Peyer's patch (tissue), 4 donors: ENCODE measurements around the gene ARHGAP12. TPM values are rescaled to one million over a fixed set of nuclear protein-coding genes. Genes with fewer than 3 reads are reported as not detected.

Source experiments
- DNase-seq, 3 donors: peaks; one replicate each; pipeline ENCODE4 v3.0.0-alpha.2; 2017 to 2019
- H3K27ac ChIP-seq, 4 donors: fragments of 200-600 bp; sonication (generic); one replicate each; pipeline ENCODE4 v1.5.1; 2016 to 2019
- H3K27me3 ChIP-seq, 2 donors: fragments of 200-600 bp; sonication (generic); one replicate each; pipeline ENCODE4 v1.5.1; 2019
- H3K36me3 ChIP-seq, 3 donors: fragments of 200-600 bp; sonication (generic); one replicate each; pipeline ENCODE4 v1.5.1; 2016 to 2019
- H3K4me1 ChIP-seq, 4 donors: fragments of 200-600 bp; sonication (generic); one replicate each; pipeline ENCODE4 v1.5.1; 2016 to 2019
- H3K4me3 ChIP-seq, 4 donors: fragments of 200-600 bp; sonication (generic); 1 replicate in 3 of 4; 2 replicates in 1 of 4; pipeline ENCODE4 v1.5.1; 2016 to 2019; ENCODE audit warnings: mild to moderate bottlenecking in 1 of 4
- H3K9me3 ChIP-seq, 4 donors: fragments of 200-600 bp; sonication (generic); one replicate each; pipeline ENCODE4 v1.5.1; 2016 to 2019; ENCODE audit warnings: mild to moderate bottlenecking in 1 of 4
- CTCF ChIP-seq, 6 experiments: fragments of 450-650 bp in 4 of 6; fragments of 200-600 bp in 2 of 6; sonication (generic) in 1 of 6; IDR thresholded peaks; one replicate each; pipeline ENCODE4 v1.5.1; 2017 to 2019; ENCODE audit warnings: antibody characterized with exemption in 6 of 6, mild to moderate bottlenecking in 3 of 6, moderate library complexity in 1 of 6
- POLR2A ChIP-seq, 2 donors: fragments of 450-650 bp; IDR thresholded peaks; one replicate each; pipeline ENCODE4 v1.5.1; 2017; ENCODE audit warnings: antibody characterized with exemption in 2 of 2, mild to moderate bottlenecking in 2 of 2, moderate library complexity in 2 of 2
- total RNA-seq, 4 donors: library from RNA; depleted of rRNA; stranded (reverse); fragments of >200 nt; gene quantifications; one replicate each; pipeline ENCODE4 v1.1.0, GENCODE V29; 2016

The ARHGAP12 gene, protein sequence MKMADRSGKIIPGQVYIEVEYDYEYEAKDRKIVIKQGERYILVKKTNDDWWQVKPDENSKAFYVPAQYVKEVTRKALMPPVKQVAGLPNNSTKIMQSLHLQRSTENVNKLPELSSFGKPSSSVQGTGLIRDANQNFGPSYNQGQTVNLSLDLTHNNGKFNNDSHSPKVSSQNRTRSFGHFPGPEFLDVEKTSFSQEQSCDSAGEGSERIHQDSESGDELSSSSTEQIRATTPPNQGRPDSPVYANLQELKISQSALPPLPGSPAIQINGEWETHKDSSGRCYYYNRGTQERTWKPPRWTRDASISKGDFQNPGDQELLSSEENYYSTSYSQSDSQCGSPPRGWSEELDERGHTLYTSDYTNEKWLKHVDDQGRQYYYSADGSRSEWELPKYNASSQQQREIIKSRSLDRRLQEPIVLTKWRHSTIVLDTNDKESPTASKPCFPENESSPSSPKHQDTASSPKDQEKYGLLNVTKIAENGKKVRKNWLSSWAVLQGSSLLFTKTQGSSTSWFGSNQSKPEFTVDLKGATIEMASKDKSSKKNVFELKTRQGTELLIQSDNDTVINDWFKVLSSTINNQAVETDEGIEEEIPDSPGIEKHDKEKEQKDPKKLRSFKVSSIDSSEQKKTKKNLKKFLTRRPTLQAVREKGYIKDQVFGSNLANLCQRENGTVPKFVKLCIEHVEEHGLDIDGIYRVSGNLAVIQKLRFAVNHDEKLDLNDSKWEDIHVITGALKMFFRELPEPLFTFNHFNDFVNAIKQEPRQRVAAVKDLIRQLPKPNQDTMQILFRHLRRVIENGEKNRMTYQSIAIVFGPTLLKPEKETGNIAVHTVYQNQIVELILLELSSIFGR
- total RNA-seq, result 10 to 100 TPM; 46.7 to 56.9 (median 52.4) TPM

DNA sequence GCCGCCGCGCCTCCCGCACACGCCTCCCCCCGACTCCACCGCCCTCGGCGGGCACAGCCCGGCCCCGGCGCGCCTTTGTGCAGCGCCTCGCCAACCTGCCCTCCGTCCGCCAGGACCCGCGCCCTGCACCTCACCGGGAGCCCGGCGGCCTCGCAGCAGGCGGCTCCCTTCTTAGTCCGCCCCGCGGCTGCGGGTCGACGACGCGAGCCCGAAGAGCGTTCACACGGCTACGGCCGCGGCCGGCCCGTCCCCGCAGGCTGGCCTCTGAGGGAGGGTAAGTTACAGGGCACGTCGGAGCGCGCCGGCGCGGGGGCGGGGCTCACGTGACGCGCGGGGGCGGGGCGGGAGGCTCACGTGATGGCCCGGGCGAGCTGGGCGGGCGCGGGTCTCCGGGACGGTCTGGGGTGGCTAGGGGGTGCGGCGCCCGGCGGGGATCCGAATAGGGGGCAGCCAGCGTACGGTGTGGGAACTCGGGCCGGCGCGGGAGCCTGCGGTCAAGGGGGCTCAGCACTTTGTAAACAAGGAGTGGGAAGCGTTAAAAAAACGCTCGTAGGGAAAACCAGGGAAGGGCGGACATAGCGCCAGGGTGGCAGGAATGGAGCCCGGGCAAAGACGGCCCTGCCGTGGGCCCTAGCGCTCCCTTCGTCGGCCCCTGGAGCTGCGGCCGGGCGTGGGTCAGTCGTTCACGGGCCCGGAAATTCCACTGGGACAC is at the start of gene ARHGAP12:
ARHGAP12 (minus strand) TSS at position 283 of the 712 bp plus-strand sequence. CDS start 19,976 bp downstream, outside the sequence.
- Histone ChIP-seq H3K27me3 (no peaks in the 10 kb centered on the region), H3K27ac (peak within 1 kb of the TSS; percentile 88 to 97 (median 95)), H3K36me3 (no peaks in the 10 kb centered on the region), H3K4me1 (peaks cover 0 to 13% (median 5%) of the 10 kb centered on the region in 4 donors), H3K9me3 (no peaks in the 10 kb centered on the region), H3K4me3 (peak within 1 kb of the TSS; percentile 62 to 98 (median 81))
- peak; percentile 89 to 96 (median 96) for DNase-seq
- TF ChIP-seq POLR2A (IDR thresholded peaks at IDR 0.05), result peak; percentile 97 to 98
- peak in 1 of 6 experiments; percentile 15 for TF ChIP-seq CTCF (IDR thresholded peaks at IDR 0.05)

GRCh38 chr10:31978156-31978483 is 49.5 kb upstream of the ARHGAP12 start:
- Histone ChIP-seq H3K27me3 (no peaks in the 10 kb centered on the region), H3K27ac (no peak overlapping the region), H3K36me3 (no peaks in the 10 kb centered on the region), H3K4me3 (no peak overlapping the region), H3K4me1 (peaks cover 0 to 4% (median 0%) of the 10 kb centered on the region in 4 donors), H3K9me3 (no peaks in the 10 kb centered on the region)
- no peak for TF ChIP-seq POLR2A (IDR thresholded peaks at IDR 0.05)
- no peak for TF ChIP-seq CTCF (IDR thresholded peaks at IDR 0.05)
- no peak for DNase-seq

DNA sequence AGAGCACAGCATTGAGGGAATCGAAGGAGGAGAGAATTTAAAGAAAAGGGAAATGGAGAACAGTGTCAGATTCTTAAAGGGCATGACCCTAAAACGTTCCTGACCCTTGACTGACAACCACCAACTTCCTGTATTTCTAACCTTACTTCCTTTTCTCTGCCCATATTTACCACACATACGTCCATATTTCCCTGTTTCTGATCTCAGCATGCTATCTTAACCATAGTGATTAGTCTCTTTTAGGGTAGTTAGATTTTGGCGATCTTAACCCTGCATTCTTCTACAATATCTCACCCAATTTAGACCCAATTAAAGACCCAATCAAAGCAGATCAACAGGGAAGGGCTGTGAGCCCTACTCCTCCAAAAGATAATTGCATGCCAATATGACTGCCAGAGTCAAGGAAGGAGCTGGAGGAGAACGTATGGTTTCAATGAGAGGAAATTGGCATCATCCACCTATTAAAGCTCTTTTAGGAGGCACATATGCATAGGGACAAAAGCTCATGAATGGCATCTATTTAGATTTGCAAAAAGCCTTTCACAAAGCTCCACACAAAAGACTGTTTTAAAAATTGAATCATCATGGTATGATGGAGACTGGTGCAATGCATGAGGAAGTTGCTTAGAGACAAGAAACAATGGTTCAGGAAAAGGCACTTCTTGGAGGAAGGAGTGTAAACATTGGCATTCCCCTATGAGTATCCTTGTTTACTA is 49.0 kb upstream of the ARHGAP12 start:
- Histone ChIP-seq H3K4me3 (no peak overlapping the region), H3K4me1 (peaks cover 0 to 4% (median 0%) of the 10 kb centered on the region in 4 donors), H3K36me3 (no peaks in the 10 kb centered on the region), H3K27ac (no peak overlapping the region), H3K9me3 (no peaks in the 10 kb centered on the region), H3K27me3 (no peaks in the 10 kb centered on the region)
- DNase-seq, result no peak
- TF ChIP-seq POLR2A (IDR thresholded peaks at IDR 0.05), result no peak
- no peak for TF ChIP-seq CTCF (IDR thresholded peaks at IDR 0.05)

- H3K9me3 ChIP-seq, result no peaks in the 10 kb centered on the region
- no peaks in the 10 kb centered on the region for H3K36me3 ChIP-seq
Measured at GRCh38 chr10:31975157-31975765, 46.6 kb upstream of the ARHGAP12 start.

More at GRCh38 chr10:31975157-31975765, 46.6 kb upstream of the ARHGAP12 start:
- DNase-seq, result no peak
- TF ChIP-seq CTCF (IDR thresholded peaks at IDR 0.05), result no peak
- no peak for TF ChIP-seq POLR2A (IDR thresholded peaks at IDR 0.05)
- Histone ChIP-seq H3K27ac (no peak overlapping the region), H3K27me3 (no peaks in the 10 kb centered on the region), H3K4me3 (no peak overlapping the region), H3K4me1 (peaks cover 0 to 4% (median 0%) of the 10 kb centered on the region in 4 donors)
